CD14-positive monocyte (primary cell): ENCODE data around the gene CNTLN. TPM values are rescaled to one million over a fixed set of nuclear protein-coding genes. Genes with fewer than 3 reads are reported as not detected.

Source experiments
- DNase-seq, 3 donors: peaks; one replicate each; pipeline ENCODE4 v3.0.0-alpha.2; 2011 to 2022
- H2AFZ ChIP-seq: 2 replicates; pipeline ENCODE4 v1.6.0; 2012; ENCODE audit warnings: mild to moderate bottlenecking, low read depth, low read length, inconsistent platforms; ENCODE audit not compliant: insufficient read depth, poor library complexity, severe bottlenecking
- H3K27ac ChIP-seq, 2 donors: 1 replicate in 1 of 2; 2 replicates in 1 of 2; pipeline ENCODE4 v1.5.1; 2012 to 2013; ENCODE audit warnings: low read length in 2 of 2, control low read depth in 1 of 2, inconsistent platforms in 1 of 2, low read depth in 1 of 2, mild to moderate bottlenecking in 1 of 2
- H3K27me3 ChIP-seq, 2 donors: one replicate each; pipeline versions ENCODE4 v1.6.0 to v1.6.1; 2011 to 2013; ENCODE audit warnings: low read length in 2 of 2; ENCODE audit not compliant: control insufficient read depth in 2 of 2, insufficient read depth in 2 of 2
- H3K36me3 ChIP-seq, 2 donors: replicated peaks in 1 of 2; 1 replicate in 1 of 2; 2 replicates in 1 of 2; pipeline versions ENCODE4 v1.5.1 to v1.6.1; 2012 to 2013; ENCODE audit warnings: low read length in 2 of 2, control low read depth in 1 of 2, inconsistent platforms in 1 of 2, mild to moderate bottlenecking in 1 of 2; ENCODE audit not compliant: insufficient read depth in 2 of 2, control insufficient read depth in 1 of 2
- H3K4me1 ChIP-seq, 2 donors: 1 replicate in 1 of 2; 2 replicates in 1 of 2; pipeline versions ENCODE4 v1.5.1 to v1.6.1; 2012 to 2013; ENCODE audit warnings: low read length in 2 of 2, control low read depth in 1 of 2, inconsistent platforms in 1 of 2, mild to moderate bottlenecking in 1 of 2, moderate library complexity in 1 of 2; ENCODE audit not compliant: insufficient read depth in 2 of 2, control insufficient read depth in 1 of 2
- H3K4me2 ChIP-seq: replicated peaks from 2 replicates; pipeline ENCODE3; 2012; ENCODE audit warnings: low read length, moderate library complexity, mild to moderate bottlenecking; ENCODE audit not compliant: poor library complexity, severe bottlenecking; ENCODE audit errors: extremely low read depth
- H3K4me3 ChIP-seq, 3 experiments: fragments of 200-600 bp in 1 of 3; sonication (generic) in 1 of 3; replicated peaks in 1 of 3; 1 replicate in 2 of 3; 2 replicates in 1 of 3; pipeline ENCODE4 v1.5.1; 2011 to 2013; ENCODE audit warnings: low read length in 3 of 3, mild to moderate bottlenecking in 3 of 3, control low read depth in 2 of 3, low read depth in 2 of 3, inconsistent platforms in 1 of 3, moderate library complexity in 1 of 3
- H3K79me2 ChIP-seq: 2 replicates; pipeline ENCODE4 v1.6.0; 2012; ENCODE audit warnings: mild to moderate bottlenecking, control low read depth, inconsistent platforms, low read length, moderate library complexity; ENCODE audit not compliant: insufficient read depth
- H3K9ac ChIP-seq: 2 replicates; pipeline ENCODE4 v1.6.0; 2017; ENCODE audit warnings: low read length, mild to moderate bottlenecking; ENCODE audit not compliant: insufficient read depth, poor library complexity, severe bottlenecking
- H3K9me3 ChIP-seq, 2 donors: replicated peaks in 1 of 2; 1 replicate in 1 of 2; 2 replicates in 1 of 2; pipeline versions ENCODE4 v1.5.1 to v1.6.1; 2012 to 2013; ENCODE audit warnings: low read length in 2 of 2, control low read depth in 1 of 2; ENCODE audit not compliant: control insufficient read depth in 1 of 2, insufficient read depth in 1 of 2
- H4K20me1 ChIP-seq: 2 replicates; pipeline ENCODE4 v1.6.0; 2012; ENCODE audit warnings: mild to moderate bottlenecking, low read length, control low read depth, moderate library complexity; ENCODE audit not compliant: insufficient read depth
- H3K27ac Mint-ChIP-seq, 7 donors: one replicate each; pipeline ENCODE4 v1.8.0; 2020; ENCODE audit warnings: mild to moderate bottlenecking in 7 of 7, mixed read lengths in 7 of 7, moderate library complexity in 6 of 7, inconsistent platforms in 2 of 7
- H3K27me3 Mint-ChIP-seq, 3 donors: one replicate each; pipeline ENCODE4 v1.8.0; 2021 to 2022; ENCODE audit warnings: low read depth in 3 of 3, mild to moderate bottlenecking in 3 of 3, mixed read lengths in 3 of 3, moderate library complexity in 3 of 3, inconsistent platforms in 1 of 3
- H3K36me3 Mint-ChIP-seq, 2 donors: one replicate each; pipeline ENCODE4 v1.8.0; 2020; ENCODE audit warnings: mixed read lengths in 2 of 2, inconsistent platforms in 1 of 2, mild to moderate bottlenecking in 1 of 2
- H3K4me1 Mint-ChIP-seq: one replicate; pipeline ENCODE4 v1.8.0; 2020; ENCODE audit warnings: mild to moderate bottlenecking, mixed read lengths
- H3K4me3 Mint-ChIP-seq, 2 donors: one replicate each; pipeline ENCODE4 v1.8.0; 2020; ENCODE audit warnings: mild to moderate bottlenecking in 2 of 2, mixed read lengths in 2 of 2, moderate library complexity in 1 of 2
- H3K9me3 Mint-ChIP-seq, 7 donors: one replicate each; pipeline ENCODE4 v1.8.0; 2020 to 2022; ENCODE audit warnings: mixed read lengths in 7 of 7, mild to moderate bottlenecking in 6 of 7, moderate library complexity in 6 of 7, inconsistent platforms in 2 of 7
- WGBS: methylation state at CpG from one replicate; pipeline ENCODE4 v1.1.5; 2013; ENCODE audit warnings: missing lambda C conversion rate; ENCODE audit not compliant: insufficient coverage; 5-methylcytosine and 5-hydroxymethylcytosine counted together
- intact Hi-C, 2 donors: fragments of 100-400 bp; cut with micrococcal nuclease; formaldehyde crosslinking; loops; one replicate each; pipeline versions ENCODE4 v1.15.0 to v1.15.1; 2023
- polyA plus RNA-seq, 3 donors: library from polyadenylated mRNA; depleted of rRNA in 1 of 3; unstranded in 2 of 3; stranded (reverse) in 1 of 3; fragments of 300-500 nt in 2 of 3; fragments of >200 nt in 1 of 3; fragmentation: Illumina TruSeq in 2 of 3; gene quantifications; 1 replicate in 2 of 3; 2 replicates in 1 of 3; pipeline ENCODE4 v1.2.3, GENCODE V29; 2012 to 2021
- TF ChIP-seq, protein P1 (sequence below): fragments of 200-600 bp; IDR thresholded peaks from one replicate; pipeline ENCODE4 v1.8.0; 2022; ENCODE audit warnings: antibody characterized with exemption, mild to moderate bottlenecking

CNTLN gene
- polyA plus RNA-seq, 3 donors, result 2.2 to 5.6 (median 4.0) TPM

- peaks cover 5% of the 10 kb centered on the region for H3K4me1 Mint-ChIP-seq
- no peaks in the 10 kb centered on the region for H3K36me3 ChIP-seq
- no peaks in the 10 kb centered on the region for H4K20me1 ChIP-seq
- 74% methylated on average over 2 of the region's 2 CpGs for WGBS
- H3K27ac Mint-ChIP-seq, result no peak overlapping the region
- no peaks in the 10 kb centered on the region for H3K27me3 Mint-ChIP-seq
- DNase-seq, result no peak
- intact Hi-C loops, result no loop called here
- no peaks in the 10 kb centered on the region for H3K4me1 ChIP-seq
- H3K79me2 ChIP-seq, result peaks cover 13% of the 10 kb centered on the region
- H3K27ac ChIP-seq, result no peak overlapping the region
- no peak overlapping the region for H3K4me3 Mint-ChIP-seq
- H3K27me3 ChIP-seq, result no peaks in the 10 kb centered on the region
- H3K4me3 ChIP-seq, result no peak overlapping the region
- no peak overlapping the region for H3K9ac ChIP-seq
- no peak overlapping the region for H2AFZ ChIP-seq
- H3K9me3 Mint-ChIP-seq, result peaks cover 8 to 26% (median 17%) of the 10 kb centered on the region in 7 donors
- H3K4me2 ChIP-seq, result no peak overlapping the region
- peaks cover 0 to 8% of the 10 kb centered on the region in 2 donors for H3K36me3 Mint-ChIP-seq
- TF ChIP-seq, protein P1, sequence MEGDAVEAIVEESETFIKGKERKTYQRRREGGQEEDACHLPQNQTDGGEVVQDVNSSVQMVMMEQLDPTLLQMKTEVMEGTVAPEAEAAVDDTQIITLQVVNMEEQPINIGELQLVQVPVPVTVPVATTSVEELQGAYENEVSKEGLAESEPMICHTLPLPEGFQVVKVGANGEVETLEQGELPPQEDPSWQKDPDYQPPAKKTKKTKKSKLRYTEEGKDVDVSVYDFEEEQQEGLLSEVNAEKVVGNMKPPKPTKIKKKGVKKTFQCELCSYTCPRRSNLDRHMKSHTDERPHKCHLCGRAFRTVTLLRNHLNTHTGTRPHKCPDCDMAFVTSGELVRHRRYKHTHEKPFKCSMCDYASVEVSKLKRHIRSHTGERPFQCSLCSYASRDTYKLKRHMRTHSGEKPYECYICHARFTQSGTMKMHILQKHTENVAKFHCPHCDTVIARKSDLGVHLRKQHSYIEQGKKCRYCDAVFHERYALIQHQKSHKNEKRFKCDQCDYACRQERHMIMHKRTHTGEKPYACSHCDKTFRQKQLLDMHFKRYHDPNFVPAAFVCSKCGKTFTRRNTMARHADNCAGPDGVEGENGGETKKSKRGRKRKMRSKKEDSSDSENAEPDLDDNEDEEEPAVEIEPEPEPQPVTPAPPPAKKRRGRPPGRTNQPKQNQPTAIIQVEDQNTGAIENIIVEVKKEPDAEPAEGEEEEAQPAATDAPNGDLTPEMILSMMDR, result no peak
- H3K9me3 ChIP-seq, result peaks cover 3 to 4% of the 10 kb centered on the region in 2 donors
These were observed 81.8 kb downstream of the CNTLN start for GRCh38 chr9:17216646-17217045.

DNA sequence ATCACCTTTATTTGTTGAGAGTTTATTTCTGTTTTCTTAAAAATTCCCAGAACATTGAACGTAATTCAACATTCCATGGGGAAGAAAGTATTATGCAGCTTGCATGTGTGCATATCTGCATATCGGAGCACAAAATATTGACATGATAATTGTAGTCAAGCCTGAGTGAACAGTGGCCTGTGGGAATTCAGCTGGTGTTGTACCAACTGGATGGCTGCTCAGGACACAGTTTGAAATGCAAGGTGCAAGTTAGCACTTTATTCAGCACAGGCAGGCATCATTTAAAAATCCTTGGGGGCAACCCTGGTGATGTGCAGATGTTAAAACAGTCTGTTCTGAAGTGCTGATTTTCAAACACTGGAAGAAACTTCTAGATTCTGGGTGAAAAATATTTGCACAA is 82.4 kb downstream of the CNTLN start:
- H3K36me3 Mint-ChIP-seq, result peaks cover 0 to 8% of the 10 kb centered on the region in 2 donors
- Histone ChIP-seq H3K4me2 (no peak overlapping the region), H3K27ac (no peak overlapping the region), H3K27me3 (no peaks in the 10 kb centered on the region), H3K9me3 (peaks cover 4 to 8% of the 10 kb centered on the region in 2 donors), H3K79me2 (peaks cover 13% of the 10 kb centered on the region), H3K9ac (no peak overlapping the region), H3K36me3 (no peaks in the 10 kb centered on the region), H3K4me1 (no peaks in the 10 kb centered on the region), H4K20me1 (no peaks in the 10 kb centered on the region), H3K4me3 (no peak overlapping the region), H2AFZ (no peak overlapping the region)
- H3K4me1 Mint-ChIP-seq, result peaks cover 5% of the 10 kb centered on the region
- no peaks in the 10 kb centered on the region for H3K27me3 Mint-ChIP-seq
- peaks cover 6 to 21% (median 16%) of the 10 kb centered on the region in 7 donors for H3K9me3 Mint-ChIP-seq
- intact Hi-C loops, result no loop called here
- no peak for DNase-seq
- 89% methylated on average over 1 of the region's 2 CpGs for WGBS
- H3K4me3 Mint-ChIP-seq, result no peak overlapping the region
- TF ChIP-seq, protein P1, result no peak
- no peak overlapping the region for H3K27ac Mint-ChIP-seq
